Measurements from ENCODE around the gene CTSE. TPM values are rescaled to one million over a fixed set of nuclear protein-coding genes. Genes with fewer than 3 reads are reported as not detected.

The CTSE gene
- total and polyA plus RNA-seq, 2 of the 8 experiments (the other 6 are each of a cell fraction or from before 2014, with no cell fraction given) = 0.03 TPM; not detected in 1

- CTCF ChIA-PET (ENCODE audit: partially characterized antibody) = interaction anchor here (0.8 to 0.9 kb wide), 2 partner anchors 21 to 100 kb away, joined by 3 to 4 read pairs; no protein-coding TSS in a partner anchor
- FAIRE-seq = no peak
Measured at GRCh38 chr1:206010060-206010459, 13.6 kb downstream of the CTSE start.

More at GRCh38 chr1:206010060-206010459, 13.6 kb downstream of the CTSE start:
- Histone ChIP-seq H3K4me1 (replicated peaks in 1 of 4; ENCODE audit: control insufficient read depth in 3 of 4, insufficient read depth in 4 of 4, low read length in 3 of 4) (no peaks in the 10 kb centered on the region), H2AK5ac (ENCODE audit: low read depth, low read length) (no peak overlapping the region), H3K18ac (ENCODE audit: extremely low read depth, low read length) (no peak overlapping the region), H2BK12ac (ENCODE audit: low read depth, low read length) (no peak overlapping the region), H3K79me2 (ENCODE audit: control insufficient read depth in 1 of 2, insufficient read depth in 2 of 2, low read length in 2 of 2) (no peaks in the 10 kb centered on the region), H3K23ac (ENCODE audit: insufficient read length) (no peak overlapping the region), H3K9me3 (ENCODE audit: insufficient read depth in 2 of 2, low read depth in 1 of 2, low read length in 1 of 2) (no peaks in the 10 kb centered on the region), H3K9ac (replicated peaks in 1 of 4; ENCODE audit: extremely low read depth in 1 of 4, low read depth in 3 of 4, low read length in 3 of 4) (no peak overlapping the region), H3K4ac (replicated peaks; ENCODE audit: insufficient read length, low read depth, low read length) (no peak overlapping the region), H2BK15ac (ENCODE audit: low read length) (no peak overlapping the region), H3K4me2 (ENCODE audit: insufficient read depth in 1 of 2, low read depth in 2 of 2, low read length in 2 of 2) (no peak overlapping the region), H2BK5ac (ENCODE audit: low read depth, low read length) (no peak overlapping the region), H4K5ac (ENCODE audit: insufficient read length, low read depth, low read length) (no peak overlapping the region), H2BK120ac (replicated peaks; ENCODE audit: low read depth, low read length) (no peak overlapping the region), H4K20me1 (replicated peaks in 1 of 2; ENCODE audit: control insufficient read depth in 1 of 2, insufficient read depth in 2 of 2, low read length in 2 of 2) (no peaks in the 10 kb centered on the region), H3K23me2 (ENCODE audit: low read depth, low read length) (no peaks in the 10 kb centered on the region), H3K14ac (ENCODE audit: insufficient read length) (no peak overlapping the region), H4K91ac (replicated peaks; ENCODE audit: insufficient read length, low read length) (no peak overlapping the region), H4K8ac (ENCODE audit: extremely low read depth, insufficient read depth, low read length) (no peak overlapping the region), H3K36me3 (ENCODE audit: control insufficient read depth in 2 of 4, insufficient read depth in 4 of 4, low read length in 3 of 4) (no peaks in the 10 kb centered on the region), H3K79me1 (ENCODE audit: low read depth, low read length) (no peaks in the 10 kb centered on the region), H3K27me3 (replicated peaks in 1 of 4; ENCODE audit: control insufficient read depth in 3 of 4, extremely low read depth in 1 of 4, insufficient read depth in 3 of 4, low read length in 3 of 4) (peaks cover 0 to 4% (median 0%) of the 10 kb centered on the region in 4 experiments; a peak in 1 of 7 replicates), H2AFZ (ENCODE audit: low read length) (no peak overlapping the region), H3K56ac (replicated peaks; ENCODE audit: insufficient read length, low read depth, low read length) (no peak overlapping the region), H2BK20ac (ENCODE audit: low read length) (no peak overlapping the region), H3K4me3 (ENCODE audit: extremely low read depth in 1 of 4, insufficient read depth in 2 of 4, low read depth in 3 of 4, low read length in 4 of 4) (no peak overlapping the region), H3K27ac (ENCODE audit: low read depth, low read length) (no peak overlapping the region)
- POLR2A ChIA-PET (ENCODE audit: partially characterized antibody) = interaction anchor here (0.8 to 0.9 kb wide), 2 partner anchors 11 to 362 kb away, joined by 3 read pairs; no protein-coding TSS in a partner anchor
- 87% methylated on average over 5 of the region's 5 CpGs; no CpG with 5 or more reads in 1 of the 2 experiments for WGBS, 2 experiments (ENCODE audit: extremely low coverage in 1 of 2, insufficient coverage in 1 of 2, insufficient read length in 1 of 2, insufficient replicate concordance in 2 of 2, low coverage in 1 of 2, low lambda C conversion rate in 2 of 2, missing lambda C conversion rate in 1 of 2)
- TF ChIP-seq KDM5A (IDR thresholded peaks at IDR 0.05; ENCODE audit: low read length) = no peak
- TF ChIP-seq CBX5 (IDR thresholded peaks at IDR 0.05; ENCODE audit: low read depth, low read length) = no peak
- no peak for TF ChIP-seq CHD1 (IDR thresholded peaks at IDR 0.05; ENCODE audit: low read depth, low read length)
- no peak for TF ChIP-seq KDM1A (IDR thresholded peaks at IDR 0.05; ENCODE audit: borderline replicate concordance, low read length)
- no peak for TF ChIP-seq NANOG (IDR thresholded peaks at IDR 0.05; ENCODE audit: insufficient read depth, low read depth, low read length, poor library complexity, severe bottlenecking)
- no peak for TF ChIP-seq SIRT6 (IDR thresholded peaks at IDR 0.05; ENCODE audit: low read length)
- no peak for TF ChIP-seq GTF2F1 (IDR thresholded peaks at IDR 0.05; ENCODE audit: borderline replicate concordance, low read depth, low read length)
- TF ChIP-seq CTCF (IDR thresholded peaks at IDR 0.05; ENCODE audit: control extremely low read depth in 1 of 3, insufficient read depth in 1 of 3, low read depth in 1 of 3, low read length in 3 of 3) = no peak
- TF ChIP-seq RBBP5 (IDR thresholded peaks at IDR 0.05; ENCODE audit: borderline replicate concordance, low read depth, low read length) = no peak
- DNase-seq (ENCODE audit: low read depth in 1 of 2, low spot score in 2 of 2) = no peak

All from H1 (cell line).